Activated CD4-positive, alpha-beta memory T cell treated with anti-CD3 and anti-CD28 coated beads, Interleukin-2, amount 10 ng/mL, durations not matched to agents 7 days and 5 days (primary cell): ENCODE data around the gene VPS35L. TPM values are rescaled to one million over a fixed set of nuclear protein-coding genes. Genes with fewer than 3 reads are reported as not detected.
"Not testable (repeated sequence)": the region's sequence is repeated elsewhere in the genome, so short reads cannot be mapped to it uniquely, and the experiment has no call there.

Experiments used
- CTCF ChIA-PET: fragments of 350-600 bp; sonication (Branson Sonifier 250); formaldehyde crosslinking; loops from one replicate; lab custom pipeline; 2021; ENCODE audit warnings: antibody characterized with exemption, inconsistent platforms; lab: Charles Lee
- POLR2A ChIA-PET: fragments of 350-600 bp; sonication (Branson Sonifier 250); formaldehyde crosslinking; loops from one replicate; lab custom pipeline; 2021; ENCODE audit warnings: antibody characterized with exemption; lab: Charles Lee
- DNase-seq: peaks from one replicate; pipeline ENCODE4 v3.0.0-alpha.2; 2020
- H3K27ac Mint-ChIP-seq: one replicate; pipeline ENCODE4 v1.8.0; 2021; ENCODE audit warnings: mild to moderate bottlenecking, mixed read lengths
- H3K27me3 Mint-ChIP-seq: one replicate; pipeline ENCODE4 v1.8.0; 2021; ENCODE audit warnings: mixed read lengths
- H3K36me3 Mint-ChIP-seq: one replicate; pipeline ENCODE4 v1.8.0; 2021; ENCODE audit warnings: low read depth, mixed read lengths
- H3K4me1 Mint-ChIP-seq: one replicate; pipeline ENCODE4 v1.8.0; 2021; ENCODE audit warnings: mixed read lengths
- H3K4me3 Mint-ChIP-seq: one replicate; pipeline ENCODE4 v1.8.0; 2021; ENCODE audit warnings: mild to moderate bottlenecking, mixed read lengths
- H3K9me3 Mint-ChIP-seq: one replicate; pipeline ENCODE4 v1.8.0; 2021; ENCODE audit warnings: mixed read lengths
- total RNA-seq, 2 experiments: library from RNA; stranded (reverse); gene quantifications; one replicate each; pipeline ENCODE4 v1.2.3, GENCODE V29; 2021

VPS35L gene
- total RNA-seq, 2 experiments from 2014 or later: 48.7 to 55.4 TPM

DNA sequence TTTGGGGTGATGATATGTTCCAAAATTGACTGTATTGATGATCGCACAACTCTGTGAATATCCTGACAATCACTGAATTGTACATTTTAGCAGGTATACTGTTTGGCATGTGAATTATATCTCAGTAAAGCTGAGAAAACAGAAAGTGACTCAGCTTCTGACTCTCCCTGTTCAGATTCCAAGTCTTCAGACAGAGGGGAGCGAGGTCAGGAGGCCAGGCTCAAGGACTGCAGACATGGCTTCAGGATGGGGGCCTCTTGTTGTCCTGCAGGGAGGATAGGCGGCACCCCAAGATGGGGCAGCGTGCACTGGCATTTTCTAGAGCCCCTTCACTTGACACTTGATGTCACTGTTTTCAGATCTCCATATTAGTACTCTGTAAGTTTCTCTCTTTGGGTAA, 116.9 kb downstream of the VPS35L start:
- POLR2A ChIA-PET: no interaction called here
- Mint-ChIP-seq H3K4me3 (no peak overlapping the region), H3K27ac (no peak overlapping the region), H3K4me1 (no peaks in the 10 kb centered on the region), H3K9me3 (no peaks in the 10 kb centered on the region), H3K27me3 (no peaks in the 10 kb centered on the region), H3K36me3 (peaks cover 14% of the 10 kb centered on the region)
- CTCF ChIA-PET: interaction anchor here (1.8 kb wide), 1 partner anchor 89 kb away, joined by 4 read pairs; no protein-coding TSS in a partner anchor
- no peak for DNase-seq

DNA sequence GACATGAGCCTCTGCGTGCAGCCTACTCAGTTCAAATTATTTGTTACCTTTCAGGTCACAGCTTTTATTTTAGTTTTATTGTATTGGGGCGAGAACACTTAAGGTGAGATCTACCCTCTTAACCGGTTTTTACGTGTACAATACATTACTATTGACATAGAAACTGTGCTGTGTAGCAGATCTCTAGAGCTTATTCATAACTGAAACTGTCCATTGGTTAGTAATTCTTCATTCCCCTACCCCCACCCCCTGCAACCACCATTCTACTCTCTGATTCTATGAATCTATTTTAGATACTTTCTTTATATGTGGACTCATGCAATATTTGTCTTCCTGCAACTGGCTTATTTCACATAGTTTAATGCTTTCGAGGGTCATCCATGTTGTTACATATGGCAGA, 119.0 kb downstream of the VPS35L start:
- Mint-ChIP-seq H3K9me3 (no peaks in the 10 kb centered on the region), H3K36me3 (peaks cover 12% of the 10 kb centered on the region), H3K27me3 (no peaks in the 10 kb centered on the region), H3K27ac (no peak overlapping the region), H3K4me1 (no peaks in the 10 kb centered on the region), H3K4me3 (no peak overlapping the region)
- POLR2A ChIA-PET: no interaction called here
- DNase-seq: no peak
- CTCF ChIA-PET: no interaction called here

DNA sequence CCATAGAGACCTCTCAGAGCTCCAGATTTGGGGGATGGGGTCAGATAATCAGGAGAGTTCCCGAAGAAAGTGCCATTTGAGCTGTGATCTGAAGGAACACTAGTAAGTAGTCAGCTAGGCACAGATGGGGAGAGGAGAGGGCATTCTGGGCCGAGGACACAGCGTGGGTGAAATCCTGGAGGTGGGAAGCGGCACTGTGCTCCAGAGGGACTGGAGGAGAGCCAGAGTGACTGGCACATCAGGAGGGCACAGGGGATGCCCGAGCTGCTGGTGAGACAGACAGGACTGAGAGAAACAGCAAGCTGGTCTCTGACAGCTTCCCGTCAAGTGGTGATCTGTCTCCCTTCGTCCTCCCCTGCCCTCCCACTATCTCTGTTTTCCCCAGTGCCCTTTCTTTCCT, 121.9 kb downstream of the VPS35L start:
- no peak overlapping the region for H3K4me3 Mint-ChIP-seq
- H3K9me3 Mint-ChIP-seq: no peaks in the 10 kb centered on the region
- no peaks in the 10 kb centered on the region for H3K27me3 Mint-ChIP-seq
- H3K27ac Mint-ChIP-seq: no peak overlapping the region
- no peaks in the 10 kb centered on the region for H3K4me1 Mint-ChIP-seq
- POLR2A ChIA-PET: no interaction called here
- CTCF ChIA-PET: interaction anchor here (1.1 kb wide), 1 partner anchor 11 kb away, joined by 3 read pairs; no protein-coding TSS in a partner anchor
- H3K36me3 Mint-ChIP-seq: peaks cover 19% of the 10 kb centered on the region
- no peak for DNase-seq

DNA sequence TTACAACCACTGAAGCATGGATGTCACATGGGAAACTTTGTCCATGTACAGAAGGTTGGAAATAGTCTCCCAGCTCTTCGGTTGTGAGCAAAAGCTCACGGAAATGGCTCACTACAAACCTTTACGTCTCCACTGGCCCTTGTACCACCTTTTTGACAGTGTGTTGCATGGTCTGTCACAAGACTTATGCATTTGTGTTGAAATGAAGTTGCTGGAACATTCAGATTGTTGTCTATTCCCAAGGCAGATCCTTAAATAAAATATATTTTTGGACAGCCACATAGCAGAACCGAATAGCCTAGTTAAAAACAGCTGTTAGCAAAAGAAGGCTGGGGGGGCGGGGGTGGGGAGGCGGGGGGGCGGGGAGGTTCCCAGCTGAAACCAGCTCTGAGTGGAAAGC, 123.3 kb downstream of the VPS35L start:
- CTCF ChIA-PET: no interaction called here
- peaks cover 31% of the 10 kb centered on the region for H3K36me3 Mint-ChIP-seq
- H3K4me3 Mint-ChIP-seq: no peak overlapping the region
- no peaks in the 10 kb centered on the region for H3K4me1 Mint-ChIP-seq
- H3K9me3 Mint-ChIP-seq: peaks cover 4% of the 10 kb centered on the region
- POLR2A ChIA-PET: no interaction called here
- no peaks in the 10 kb centered on the region for H3K27me3 Mint-ChIP-seq
- DNase-seq: no peak
- no peak overlapping the region for H3K27ac Mint-ChIP-seq

DNA sequence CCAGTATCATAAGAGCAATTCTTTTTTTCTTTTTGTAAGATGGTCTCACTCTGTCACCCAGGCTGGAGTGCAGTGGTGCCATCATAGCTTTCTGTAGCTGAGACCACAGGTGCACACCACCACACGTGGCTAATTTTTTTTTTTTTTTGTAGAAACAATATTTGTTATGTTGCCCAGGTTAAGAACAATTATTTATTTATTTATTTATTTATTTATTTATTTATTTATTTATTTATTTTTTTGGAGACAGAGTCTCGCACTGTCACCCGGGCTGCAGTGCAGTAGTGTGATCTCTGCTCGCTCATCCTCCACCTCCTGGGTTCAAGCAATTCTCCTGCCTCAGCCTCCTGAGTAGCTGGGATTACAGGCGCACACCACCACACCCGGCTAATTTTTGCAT, 123.8 kb downstream of the VPS35L start:
- H3K4me3 Mint-ChIP-seq, H3K4me1 Mint-ChIP-seq, H3K27me3 Mint-ChIP-seq, CTCF ChIA-PET, H3K27ac Mint-ChIP-seq, H3K9me3 Mint-ChIP-seq, DNase-seq, POLR2A ChIA-PET: not testable (repeated sequence)
- peaks cover 36% of the 10 kb centered on the region for H3K36me3 Mint-ChIP-seq

DNA sequence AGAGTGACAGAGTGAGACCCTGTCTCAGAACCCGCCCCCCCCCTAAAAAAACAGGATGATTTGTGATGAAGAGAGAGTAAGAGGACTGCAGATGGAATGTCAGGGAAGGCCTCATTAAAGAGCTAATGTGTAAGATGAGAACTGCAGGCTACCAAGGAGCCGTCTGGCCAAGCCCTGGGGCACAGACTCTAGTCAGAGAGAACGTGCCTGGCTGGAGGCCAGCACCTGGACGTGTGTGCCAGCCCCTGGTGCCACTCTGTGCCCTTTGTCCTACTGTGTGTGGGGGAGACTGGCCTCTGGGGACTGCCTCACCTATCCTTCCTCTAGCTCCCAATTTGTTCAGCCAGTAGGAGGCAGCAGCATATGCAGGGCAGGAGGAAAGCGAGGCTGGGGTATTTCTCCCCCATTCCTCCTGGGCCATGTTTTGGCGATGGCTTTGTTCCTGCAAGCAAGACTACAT, 125.4 kb downstream of the VPS35L start:
- no peak for DNase-seq
- H3K4me3 Mint-ChIP-seq: no peak overlapping the region
- no peaks in the 10 kb centered on the region for H3K4me1 Mint-ChIP-seq
- H3K9me3 Mint-ChIP-seq: peaks cover 9% of the 10 kb centered on the region
- ChIA-PET POLR2A (no interaction called here), CTCF (interaction anchor here (0.8 to 1.4 kb wide), 4 partner anchors 10 to 206 kb away, joined by 3 to 4 read pairs (median 4); no protein-coding TSS in a partner anchor)
- H3K27ac Mint-ChIP-seq: no peak overlapping the region
- H3K36me3 Mint-ChIP-seq: peaks cover 41% of the 10 kb centered on the region
- H3K27me3 Mint-ChIP-seq: no peaks in the 10 kb centered on the region

DNA sequence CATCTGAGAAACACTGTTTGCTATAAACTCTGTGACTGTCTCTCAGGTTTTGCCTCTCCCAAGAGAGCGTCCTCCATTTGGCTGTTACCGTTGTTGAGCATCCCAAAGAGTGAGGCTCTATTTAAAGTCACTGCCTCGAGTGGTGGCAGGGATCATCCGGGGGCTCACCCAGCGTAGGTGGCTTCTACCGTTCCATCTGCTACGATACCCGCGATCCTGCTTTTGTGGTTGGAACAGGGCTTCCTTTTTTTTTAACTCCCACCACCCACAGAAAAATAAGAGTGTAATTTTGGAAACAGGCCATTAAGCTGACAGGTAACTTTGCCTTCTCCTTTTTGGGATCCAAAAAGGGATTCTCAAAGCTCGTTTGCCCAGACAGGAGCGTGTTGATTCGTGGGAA, 126.1 kb downstream of the VPS35L start:
- Mint-ChIP-seq H3K36me3 (peaks cover 47% of the 10 kb centered on the region), H3K27ac (no peak overlapping the region), H3K4me3 (no peak overlapping the region), H3K4me1 (no peaks in the 10 kb centered on the region), H3K27me3 (no peaks in the 10 kb centered on the region), H3K9me3 (peaks cover 9% of the 10 kb centered on the region)
- no peak for DNase-seq
- ChIA-PET CTCF (interaction anchor here (0.9 to 1.4 kb wide), 2 partner anchors 10 to 98 kb away, joined by 3 to 4 read pairs; no protein-coding TSS in a partner anchor), POLR2A (no interaction called here)

DNA sequence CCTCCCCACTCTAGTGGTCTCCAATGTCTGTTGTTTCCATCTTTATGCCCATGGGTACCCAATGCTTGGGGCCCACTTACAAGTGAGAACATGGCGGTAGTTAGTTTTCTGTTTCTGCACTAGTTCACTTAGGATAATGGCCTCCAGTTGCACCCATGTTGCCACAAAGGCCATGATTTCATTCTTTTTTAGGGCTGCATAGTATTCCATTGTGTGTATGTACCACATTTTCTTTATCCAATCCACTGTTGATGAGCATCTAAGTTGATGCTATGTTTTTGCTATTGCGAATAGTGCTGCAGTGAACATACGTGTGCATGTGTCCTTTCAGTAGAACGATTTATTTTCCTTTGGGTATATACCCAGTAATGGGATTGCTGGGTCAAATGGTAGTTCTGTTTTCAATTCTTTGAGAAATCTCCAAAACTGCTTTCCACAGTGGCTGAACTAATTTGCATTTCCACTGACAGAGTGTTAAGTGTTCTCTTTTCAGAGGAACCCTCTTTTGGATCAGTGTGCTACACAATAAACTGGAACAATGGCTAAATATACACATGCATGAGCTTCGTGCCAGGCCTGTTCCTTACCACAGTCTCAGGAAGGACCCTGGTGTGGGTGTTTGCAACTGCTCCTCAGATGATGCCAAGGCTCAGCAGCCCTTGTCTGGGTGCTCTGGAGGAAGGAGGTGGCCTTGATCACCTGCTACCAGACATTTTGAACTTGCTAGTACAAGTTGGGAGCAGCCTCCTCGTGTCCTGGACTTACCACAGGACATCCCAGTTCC, 128.1 kb downstream of the VPS35L start:
- POLR2A ChIA-PET: no interaction called here
- Mint-ChIP-seq H3K36me3 (peaks cover 54% of the 10 kb centered on the region), H3K27ac (no peak overlapping the region), H3K27me3 (no peaks in the 10 kb centered on the region), H3K4me3 (no peak overlapping the region), H3K9me3 (peaks cover 9% of the 10 kb centered on the region), H3K4me1 (peaks cover 13% of the 10 kb centered on the region)
- DNase-seq: no peak
- CTCF ChIA-PET: no interaction called here

DNA sequence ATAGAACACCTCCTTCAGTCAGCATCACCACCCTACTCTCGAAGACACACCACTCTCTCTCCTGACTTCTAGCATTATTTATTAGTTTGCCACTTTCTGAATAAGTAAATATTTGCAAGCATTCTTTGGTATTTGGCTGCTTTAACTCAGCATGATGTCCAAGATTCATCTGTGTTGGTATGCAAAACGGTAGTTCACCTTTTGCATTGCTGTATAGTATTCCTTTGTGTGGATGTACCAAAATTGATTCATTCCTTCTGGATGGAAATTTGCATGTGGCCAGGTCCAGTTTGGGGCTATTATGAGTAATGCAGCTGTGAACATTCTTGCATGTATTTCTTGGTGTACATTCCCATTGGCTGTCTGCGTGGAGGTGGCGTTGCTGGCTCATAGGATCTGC, 129.7 kb downstream of the VPS35L start:
- CTCF ChIA-PET: no interaction called here
- POLR2A ChIA-PET: interaction anchor here (0.9 kb wide), 1 partner anchor 33 kb away, joined by 3 read pairs; the partner anchor contains the start of genes IQCK and KNOP1
- peaks cover 52% of the 10 kb centered on the region for H3K36me3 Mint-ChIP-seq

DNA sequence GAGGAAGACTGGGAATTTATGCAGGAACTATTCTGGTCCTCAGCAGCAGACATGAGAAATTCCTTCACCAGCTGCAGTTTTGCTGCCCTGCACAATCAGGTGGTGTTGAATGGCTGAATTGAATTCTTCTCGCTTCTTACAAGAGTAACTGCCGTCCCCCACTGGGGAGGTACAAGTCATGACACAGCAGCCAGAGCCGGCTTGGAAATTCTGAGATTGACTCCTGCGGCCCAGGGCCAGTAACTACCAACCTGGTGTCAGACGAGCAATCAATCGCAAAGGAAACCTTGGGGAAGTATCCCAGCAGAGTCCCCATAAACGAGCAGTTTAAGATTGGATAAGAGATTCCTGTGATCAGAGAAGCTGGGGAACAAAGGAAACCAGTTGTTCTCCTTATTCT, 131.8 kb downstream of the VPS35L start:
- Mint-ChIP-seq H3K4me1 (peaks cover 35% of the 10 kb centered on the region), H3K27me3 (no peaks in the 10 kb centered on the region), H3K27ac (no peak overlapping the region), H3K9me3 (peaks cover 9% of the 10 kb centered on the region), H3K4me3 (no peak overlapping the region), H3K36me3 (peaks cover 51% of the 10 kb centered on the region)
- CTCF ChIA-PET: interaction anchor here (1.4 kb wide), 1 partner anchor 10 kb away, joined by 3 read pairs; no protein-coding TSS in a partner anchor
- DNase-seq: no peak
- POLR2A ChIA-PET: interaction anchor here (0.9 to 1.4 kb wide), 3 partner anchors 9 to 31 kb away, joined by 3 to 4 read pairs (median 4); partner anchors contain the start of genes IQCK and KNOP1

More for the DNA sequence above, 129.7 kb downstream of the VPS35L start:
- H3K4me1 Mint-ChIP-seq: peaks cover 27% of the 10 kb centered on the region
- peaks cover 9% of the 10 kb centered on the region for H3K9me3 Mint-ChIP-seq
- no peak overlapping the region for H3K27ac Mint-ChIP-seq
- no peak for DNase-seq
- H3K27me3 Mint-ChIP-seq: no peaks in the 10 kb centered on the region
- no peak overlapping the region for H3K4me3 Mint-ChIP-seq

DNA sequence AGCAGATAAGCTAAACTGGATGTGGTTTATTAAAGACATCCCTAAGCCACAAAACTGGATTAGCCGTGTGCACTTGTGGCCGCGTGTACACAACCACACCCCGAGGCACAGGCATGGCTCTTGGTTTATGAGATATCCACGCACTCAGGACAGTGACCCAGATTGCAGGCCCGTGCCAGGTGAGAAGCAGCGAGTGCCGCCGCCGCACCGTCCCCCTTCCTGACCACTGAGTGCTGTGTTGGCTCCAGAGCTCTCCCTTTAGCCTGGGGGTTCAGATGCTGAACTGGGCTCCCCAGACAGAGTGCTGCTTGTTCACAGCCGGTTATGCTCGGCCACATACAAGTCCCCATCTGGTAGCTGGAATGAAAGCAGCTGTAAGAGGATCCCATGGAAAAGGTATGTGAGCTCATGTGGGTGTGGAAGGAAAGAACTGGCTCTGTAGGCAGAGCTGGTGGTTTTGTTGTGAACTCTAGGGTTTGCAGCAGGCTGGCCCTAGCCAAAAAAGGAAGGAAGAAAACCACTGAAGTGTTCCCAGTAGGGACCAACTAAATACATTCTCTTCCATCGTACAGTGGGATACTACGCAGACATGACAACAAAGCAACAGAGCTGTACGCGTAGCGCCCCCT, 133.0 kb downstream of the VPS35L start:
- H3K9me3 Mint-ChIP-seq: peaks cover 6% of the 10 kb centered on the region
- DNase-seq: no peak
- no peak overlapping the region for H3K4me3 Mint-ChIP-seq
- H3K27ac Mint-ChIP-seq: peak overlapping the region; percentile 19
- POLR2A ChIA-PET: interaction anchor here (1.3 to 1.4 kb wide), 2 partner anchors 18 to 30 kb away, joined by 4 to 5 read pairs; partner anchors contain the start of genes IQCK and KNOP1
- no peaks in the 10 kb centered on the region for H3K27me3 Mint-ChIP-seq
- CTCF ChIA-PET: interaction anchor here (0.7 to 1.4 kb wide), 4 partner anchors 11 to 165 kb away, joined by 3 to 4 read pairs (median 3); partner anchors contain the start of gene CCP110
- peaks cover 47% of the 10 kb centered on the region for H3K36me3 Mint-ChIP-seq
- H3K4me1 Mint-ChIP-seq: peaks cover 35% of the 10 kb centered on the region

DNA sequence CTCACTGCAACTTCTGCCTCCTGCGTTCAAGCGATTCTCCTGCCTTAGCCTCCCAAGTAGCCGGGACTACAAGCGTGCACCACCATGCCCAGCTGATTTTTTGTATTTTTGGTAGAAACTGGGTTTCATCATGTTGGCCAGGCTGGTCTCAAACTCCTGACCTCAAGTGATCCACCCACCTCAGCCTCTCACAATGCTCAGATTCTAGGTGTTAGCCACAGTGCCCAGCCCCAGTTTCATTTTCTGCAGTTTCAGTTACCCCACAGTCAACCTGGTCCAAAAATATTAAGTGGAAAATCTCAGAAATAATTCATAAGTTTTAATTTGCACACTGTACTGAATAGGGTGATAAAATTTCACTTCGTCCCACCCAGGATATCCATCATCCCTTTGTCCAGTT, 133.8 kb downstream of the VPS35L start:
- Mint-ChIP-seq H3K27ac (peak overlapping the region; percentile 26), H3K4me1 (peaks cover 35% of the 10 kb centered on the region), H3K9me3 (peaks cover 5% of the 10 kb centered on the region), H3K36me3 (peaks cover 38% of the 10 kb centered on the region), H3K4me3 (no peak overlapping the region), H3K27me3 (no peaks in the 10 kb centered on the region)
- CTCF ChIA-PET: no interaction called here
- no peak for DNase-seq
- POLR2A ChIA-PET: interaction anchor here (1.1 kb wide), 1 partner anchor 20 kb away, joined by 5 read pairs; no protein-coding TSS in a partner anchor

DNA sequence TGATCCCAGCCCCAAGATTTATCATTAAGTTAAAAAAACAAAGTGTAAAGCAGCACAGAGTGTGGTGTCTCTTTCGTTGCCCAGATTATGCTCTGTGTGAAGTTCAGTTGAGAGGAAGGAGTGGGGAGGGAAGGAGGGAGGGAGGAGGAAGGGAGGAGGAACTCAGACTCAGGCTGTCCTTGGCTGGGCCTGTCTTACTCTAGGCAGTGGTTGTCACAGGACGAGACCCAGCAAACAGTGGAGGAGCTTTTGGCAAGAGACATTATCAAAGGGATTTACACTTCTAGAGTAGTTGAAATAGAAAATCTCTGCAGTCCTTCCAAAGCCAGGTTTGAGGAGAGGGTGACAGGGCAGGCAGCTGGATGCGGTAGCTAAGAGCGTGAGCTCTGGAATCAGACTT, 134.7 kb downstream of the VPS35L start:
- Mint-ChIP-seq H3K9me3 (peaks cover 3% of the 10 kb centered on the region), H3K27ac (peak overlapping the region; percentile 48), H3K4me3 (no peak overlapping the region), H3K27me3 (no peaks in the 10 kb centered on the region), H3K36me3 (peaks cover 35% of the 10 kb centered on the region), H3K4me1 (peaks cover 38% of the 10 kb centered on the region)
- no peak for DNase-seq
- ChIA-PET CTCF (no interaction called here), POLR2A (interaction anchor here (1.1 kb wide), 1 partner anchor 19 kb away, joined by 5 read pairs; no protein-coding TSS in a partner anchor)
